Left lobe of liver (tissue), 2 donors: ENCODE results near the gene PLXNB3. TPM values are rescaled to one million over a fixed set of nuclear protein-coding genes. Genes with fewer than 3 reads are reported as not detected.
"Not testable (repeated sequence)": the region's sequence is repeated elsewhere in the genome, so short reads cannot be mapped to it uniquely, and the experiment has no call there.

Source experiments
- ATAC-seq: fragments of 200-7000 bp; cut with Tn5 transposase; one replicate; pipeline ENCODE4 v1.9.1; 2020; ENCODE audit warnings: mild to moderate bottlenecking, moderate library complexity
- DNase-seq: peaks from one replicate; pipeline ENCODE4 v3.0.0-alpha.2; 2020; ENCODE audit warnings: low spot score
- total RNA-seq: library from RNA; stranded (reverse); gene quantifications from one replicate; pipeline ENCODE4 v1.2.1, GENCODE V29; 2021
- donor health status: DM: no; HTN: no; CAD: no; lungs with moderate emphysema.
- donor health status: DM: no; HTN: yes; CAD: no.

Gene PLXNB3
- total RNA-seq, 1 donor from 2014 or later = 1.4 TPM

DNA sequence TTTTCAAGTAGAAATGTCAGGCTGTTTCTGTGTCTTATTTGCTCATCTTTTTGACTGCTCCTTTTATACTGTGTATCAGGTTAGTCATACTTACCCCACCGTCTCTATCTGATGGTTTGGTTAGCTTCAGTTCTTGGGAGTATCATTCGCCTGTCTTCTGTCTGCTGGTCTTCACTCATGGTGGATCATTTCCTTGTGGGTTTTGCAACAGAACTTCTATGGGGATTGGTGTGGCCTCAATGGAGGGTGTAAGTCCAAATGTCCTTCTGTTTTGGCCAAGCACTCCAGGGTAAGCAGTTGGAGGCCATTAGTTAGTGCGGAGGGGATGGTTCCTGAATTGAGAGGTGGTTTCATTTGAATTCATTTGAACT, 32.2 kb upstream of the PLXNB3 start:
- DNase-seq (no peak), ATAC-seq (no peak)

DNA sequence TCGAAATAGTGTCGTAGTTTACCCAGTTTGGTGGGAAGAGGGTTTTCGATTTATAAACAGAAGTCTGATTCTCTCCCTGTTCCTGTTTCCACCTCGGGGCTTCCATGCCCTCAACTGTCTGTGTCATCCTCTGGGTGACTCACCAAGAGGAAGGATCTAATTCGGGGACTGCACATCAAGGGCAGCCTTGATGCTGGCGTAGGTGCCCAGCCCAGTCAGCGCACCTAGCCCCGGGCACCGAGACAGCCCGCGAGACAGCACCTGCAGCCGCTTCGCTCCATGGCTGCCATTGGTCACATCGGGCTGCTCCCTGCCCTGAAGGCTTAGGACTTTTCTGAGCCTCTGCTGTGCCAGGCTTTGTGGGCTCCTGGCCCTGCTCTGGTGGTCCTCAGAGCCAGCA, 31.6 kb upstream of the PLXNB3 start:
- DNase-seq = no peak
- ATAC-seq = no peak

DNA sequence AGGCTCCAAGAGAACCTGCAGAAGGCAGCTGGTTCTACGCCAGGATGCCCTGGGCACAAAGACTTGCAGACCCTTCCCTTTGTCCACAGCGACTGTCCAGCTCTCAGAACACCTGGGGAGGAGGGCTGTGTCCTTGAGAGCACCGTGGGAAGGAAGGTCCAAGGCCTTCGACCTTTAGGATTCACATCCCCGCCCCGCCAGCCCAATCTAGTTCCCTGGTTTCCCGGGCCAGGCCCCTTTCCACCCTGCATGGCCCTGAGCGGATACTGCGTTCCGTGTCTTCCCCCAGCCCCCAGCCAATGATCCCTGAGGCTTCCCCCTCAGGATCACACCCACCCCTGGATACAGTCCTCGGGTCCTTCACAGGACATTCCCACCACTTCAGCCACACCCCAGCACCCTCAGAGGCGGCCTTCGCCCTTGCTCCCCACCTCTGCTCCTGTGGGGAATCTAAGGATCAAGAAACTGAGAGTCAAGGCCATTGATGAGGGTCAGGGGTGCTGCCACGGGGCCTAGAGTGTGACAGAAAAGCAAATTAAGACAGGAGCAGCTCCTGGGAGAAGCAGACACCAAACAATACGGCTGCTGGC, 30.3 kb upstream of the PLXNB3 start:
- no peak for ATAC-seq

DNA sequence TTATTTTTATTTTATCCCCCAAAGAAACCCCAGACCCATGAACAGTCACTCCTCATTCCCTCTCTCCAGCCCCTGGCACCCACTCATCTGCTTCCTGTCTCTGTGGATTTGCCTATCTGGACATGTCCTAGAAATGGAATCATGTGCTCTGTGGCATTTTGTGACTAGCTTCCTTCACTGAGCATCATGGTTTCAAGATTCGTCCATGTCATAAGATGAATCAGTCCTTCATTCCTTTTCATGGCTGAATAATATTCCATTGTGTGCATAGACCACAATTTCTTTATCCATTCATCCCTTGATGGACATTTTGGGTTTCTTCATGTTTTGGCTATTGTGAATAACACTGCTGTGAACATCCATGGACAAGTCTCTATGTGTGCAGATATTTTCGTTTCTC, 29.2 kb upstream of the PLXNB3 start:
- ATAC-seq (no peak), DNase-seq (no peak)

More for the DNA sequence above, 30.3 kb upstream of the PLXNB3 start:
- DNase-seq = no peak

DNA sequence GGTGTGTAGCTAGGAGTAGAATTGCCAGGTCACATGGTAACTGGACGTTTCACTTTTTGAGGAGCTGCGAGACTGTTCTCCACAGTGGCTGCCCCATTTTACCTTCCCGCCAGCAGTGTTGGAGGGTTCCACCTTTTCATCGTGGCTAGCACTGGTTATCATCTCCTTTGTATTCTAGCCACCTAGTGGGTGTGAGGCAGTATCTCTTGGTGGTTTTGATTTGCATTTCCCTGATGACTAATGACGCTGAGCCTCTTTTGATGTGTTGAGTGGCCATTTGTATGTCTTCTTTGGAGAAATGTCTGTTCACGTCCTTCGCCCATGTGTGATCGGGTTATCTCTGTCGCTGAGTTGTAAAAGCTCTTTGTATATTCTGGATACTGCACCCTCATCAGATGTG, 28.8 kb upstream of the PLXNB3 start:
- ATAC-seq = no peak

DNA sequence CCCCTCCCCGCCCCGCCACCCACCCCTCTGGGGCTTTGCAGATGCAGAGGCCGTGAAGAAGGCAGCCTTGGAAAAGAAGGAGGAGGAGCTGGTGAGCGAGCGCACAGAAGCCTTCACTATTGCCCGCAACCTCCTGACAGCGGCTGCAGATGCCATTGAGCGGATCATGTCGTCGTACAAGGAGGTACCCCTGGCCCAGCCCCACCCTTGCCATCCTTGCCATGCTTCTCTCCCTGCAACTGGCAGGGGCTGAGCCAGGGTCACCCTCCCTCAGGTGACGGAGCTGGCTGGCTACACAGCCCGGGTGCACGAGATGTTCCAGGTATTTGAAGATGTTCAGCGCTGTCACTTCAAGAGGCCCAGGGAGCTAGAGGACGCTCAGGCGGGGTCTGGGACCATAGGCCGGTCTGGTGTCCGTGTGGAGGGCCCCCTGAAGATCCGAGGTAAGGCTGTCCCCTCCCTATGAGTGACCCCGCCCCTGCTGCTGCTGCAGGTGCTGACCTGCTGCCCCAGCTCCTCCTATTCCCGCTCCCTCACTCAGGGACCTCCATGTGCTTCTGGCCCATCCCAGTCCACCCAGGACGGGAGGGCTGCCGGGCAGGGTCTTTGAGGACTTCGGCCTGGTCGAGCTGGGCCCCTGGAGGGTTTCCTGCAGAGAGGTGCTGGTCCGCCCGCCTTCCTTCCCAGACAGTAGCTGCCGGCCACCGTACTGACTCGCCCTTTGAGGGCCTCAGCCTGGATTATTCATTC, 27.8 kb upstream of the PLXNB3 start:
- no peak for ATAC-seq
- no peak for DNase-seq

More for the DNA sequence above, 28.8 kb upstream of the PLXNB3 start:
- no peak for DNase-seq

DNA sequence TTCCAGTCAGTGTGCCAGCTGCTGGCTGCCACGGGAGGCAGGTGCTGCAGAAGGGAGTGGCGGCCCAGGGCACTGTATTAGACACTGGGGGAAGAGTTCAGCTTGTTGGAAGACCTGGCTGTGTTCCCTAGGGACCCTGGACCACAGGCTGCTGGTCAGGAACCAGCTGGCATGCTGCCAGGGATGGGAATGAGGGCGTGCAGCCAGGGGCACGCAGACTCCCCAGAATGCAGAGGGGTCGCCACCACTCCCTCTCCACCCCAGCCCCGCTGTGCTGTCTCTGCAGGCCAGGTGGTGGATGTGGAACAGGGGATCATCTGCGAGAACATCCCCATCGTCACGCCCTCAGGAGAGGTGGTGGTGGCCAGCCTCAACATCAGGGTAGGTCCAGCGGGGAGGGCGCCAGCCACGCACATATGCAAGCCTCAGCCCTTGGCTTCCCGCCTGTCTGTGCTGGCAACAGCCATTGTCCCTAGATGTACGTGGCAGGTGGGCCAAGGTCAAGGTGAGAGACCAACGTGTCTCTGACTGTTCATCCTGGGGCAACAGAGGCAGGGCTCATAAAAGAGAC, 27.1 kb upstream of the PLXNB3 start:
- no peak for DNase-seq
- ATAC-seq = no peak

DNA sequence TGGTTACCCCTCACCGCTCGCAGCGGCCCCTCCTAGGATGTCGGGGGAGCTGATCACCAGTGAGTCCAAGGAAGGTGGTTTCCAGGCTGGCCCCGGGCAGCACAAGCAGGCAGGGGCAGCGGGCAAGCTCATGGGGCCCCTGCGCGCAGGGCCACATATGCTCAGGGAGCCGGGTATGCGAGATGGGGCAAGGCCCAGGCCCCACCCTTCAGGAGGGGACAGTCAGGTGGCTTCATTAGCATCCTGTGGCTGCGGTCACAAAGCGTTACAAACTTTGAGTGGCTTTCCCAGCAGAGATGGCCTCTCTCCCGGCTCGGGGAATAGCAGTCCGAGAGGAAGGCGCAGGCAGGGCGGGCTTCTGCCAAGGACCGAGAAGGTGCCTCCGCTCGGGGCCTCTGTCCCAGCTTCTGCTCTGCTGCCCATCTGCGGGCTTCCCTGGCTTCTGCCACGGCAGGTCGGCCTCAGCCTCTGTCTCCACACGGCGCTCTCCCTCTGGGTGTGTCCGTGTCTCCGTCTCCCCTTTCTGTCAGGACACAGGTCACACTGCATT, 25.9 kb upstream of the PLXNB3 start:
- no peak for DNase-seq
- ATAC-seq = no peak

DNA sequence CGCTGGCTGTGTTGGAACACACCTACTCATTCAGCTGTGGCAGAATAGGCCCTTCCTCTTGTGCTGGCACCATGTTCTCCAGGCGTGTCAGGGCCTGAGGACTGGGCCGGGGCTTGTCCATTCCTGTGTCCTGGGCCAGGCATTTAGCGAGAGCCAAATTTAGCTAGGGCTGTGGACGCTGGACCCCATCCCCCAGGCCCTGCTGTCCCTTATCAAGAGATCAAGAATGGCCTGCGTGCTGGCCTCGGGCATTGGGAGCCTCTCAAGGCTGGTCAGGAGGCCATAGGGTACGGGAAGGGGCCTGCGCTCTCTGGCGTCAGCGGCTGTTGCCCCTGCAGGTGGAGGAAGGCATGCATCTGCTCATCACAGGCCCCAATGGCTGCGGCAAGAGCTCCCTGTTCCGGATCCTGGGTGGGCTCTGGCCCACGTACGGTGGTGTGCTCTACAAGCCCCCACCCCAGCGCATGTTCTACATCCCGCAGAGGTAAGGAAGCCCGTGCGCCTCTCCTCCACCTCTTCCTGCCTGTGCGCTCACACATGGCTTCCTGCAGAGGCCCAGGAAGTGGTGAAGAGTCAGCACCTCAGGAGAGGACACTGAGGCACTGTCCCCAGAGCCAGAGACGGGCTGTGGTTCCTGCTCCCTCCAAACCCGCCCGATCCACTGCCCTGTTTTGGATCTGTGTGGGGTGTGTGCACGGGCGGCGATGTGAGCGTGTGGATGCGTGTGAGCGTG, 24.1 kb upstream of the PLXNB3 start:
- no peak for DNase-seq
- ATAC-seq = no peak

DNA sequence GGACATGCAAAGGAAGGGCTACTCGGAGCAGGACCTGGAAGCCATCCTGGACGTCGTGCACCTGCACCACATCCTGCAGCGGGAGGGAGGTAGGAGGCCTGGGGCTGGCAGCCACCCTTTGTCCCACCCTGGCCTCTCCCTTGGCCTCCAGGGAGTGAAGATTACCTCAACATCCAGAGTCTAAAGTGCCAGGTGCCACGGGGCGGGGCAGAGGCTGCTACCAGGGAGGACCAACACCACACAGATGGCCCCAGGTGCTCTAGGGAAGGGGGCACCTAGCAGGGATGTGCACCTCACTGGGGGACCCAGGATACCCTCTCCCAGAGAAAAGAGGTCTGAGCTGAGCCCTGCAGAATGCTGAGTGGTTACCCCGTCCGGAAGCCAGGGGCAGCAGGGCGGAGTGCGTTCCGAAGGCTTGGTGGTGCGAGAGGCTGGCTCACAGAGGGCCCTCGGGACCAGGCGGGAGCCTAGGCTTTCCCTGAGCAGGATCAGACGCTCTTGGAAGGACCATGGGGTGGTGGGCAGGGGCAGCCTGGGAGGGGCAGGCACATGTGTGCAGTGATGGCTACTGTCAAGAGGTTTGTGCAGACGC, 23.3 kb upstream of the PLXNB3 start:
- DNase-seq (no peak), ATAC-seq (no peak)

DNA sequence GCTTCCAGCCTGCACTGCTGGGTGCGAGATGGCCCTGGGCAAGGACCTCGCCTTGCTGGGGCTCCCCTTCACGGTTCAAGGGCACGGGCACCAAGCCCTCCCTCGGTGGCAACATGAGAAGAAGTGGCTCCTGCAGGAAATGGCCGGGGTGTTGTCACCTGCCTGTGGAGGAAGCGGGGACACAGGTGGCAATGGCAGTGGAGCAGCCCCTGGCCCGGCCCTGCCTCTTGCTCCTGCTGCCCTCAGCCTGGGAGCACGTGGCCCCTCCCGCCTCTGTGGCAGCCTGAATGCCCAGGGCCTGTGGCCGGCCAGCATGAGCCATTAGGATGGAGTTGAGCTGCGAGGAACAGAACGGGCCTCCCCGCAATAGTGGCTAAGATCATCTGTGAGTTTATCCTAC, 22.6 kb upstream of the PLXNB3 start:
- no peak for DNase-seq
- ATAC-seq = no peak

DNA sequence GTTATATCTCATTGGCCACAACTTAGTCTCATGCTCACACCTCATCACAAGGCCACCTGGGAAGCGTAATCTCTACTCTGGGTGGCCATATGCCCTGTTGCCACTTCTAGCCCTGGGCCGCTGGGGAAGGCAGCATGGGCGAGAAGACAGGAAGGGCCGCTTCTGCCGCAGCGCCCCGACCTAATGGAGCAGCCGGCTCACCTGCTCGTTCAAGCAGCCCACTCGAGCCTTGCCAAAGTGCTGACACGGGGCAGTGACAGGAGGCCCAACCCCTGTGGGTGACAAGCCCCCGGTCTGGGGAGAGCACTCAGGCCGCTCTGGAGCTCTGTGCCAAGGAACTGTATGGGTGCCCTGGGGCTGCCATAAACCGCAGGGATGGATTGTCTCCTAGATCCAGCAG, 21.9 kb upstream of the PLXNB3 start:
- not testable (repeated sequence) for ATAC-seq, DNase-seq

DNA sequence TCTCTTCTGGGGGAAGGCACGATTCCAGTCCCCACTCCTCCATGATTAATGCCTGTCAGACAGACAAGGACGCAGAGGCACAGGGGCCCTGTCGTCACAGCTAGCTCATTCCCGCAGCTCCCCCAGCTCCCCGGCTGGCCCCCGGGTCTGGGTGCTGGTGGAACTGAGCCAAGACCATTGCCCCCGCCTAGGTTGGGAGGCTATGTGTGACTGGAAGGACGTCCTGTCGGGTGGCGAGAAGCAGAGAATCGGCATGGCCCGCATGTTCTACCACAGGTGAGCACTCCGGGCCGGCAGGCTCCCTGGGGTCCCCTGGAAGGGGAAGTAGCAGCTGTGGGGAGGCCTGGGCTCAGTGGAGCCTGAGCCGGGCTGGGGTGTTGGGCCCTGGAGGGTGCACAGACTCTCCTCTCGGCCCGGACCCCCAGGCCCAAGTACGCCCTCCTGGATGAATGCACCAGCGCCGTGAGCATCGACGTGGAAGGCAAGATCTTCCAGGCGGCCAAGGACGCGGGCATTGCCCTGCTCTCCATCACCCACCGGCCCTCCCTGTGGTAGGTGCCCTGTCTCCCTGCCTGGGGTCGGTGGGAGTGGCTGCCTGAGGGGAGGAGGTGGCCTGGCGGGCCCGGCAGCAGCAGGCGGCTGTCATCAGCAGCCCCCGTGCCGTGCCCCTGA, 21.1 kb upstream of the PLXNB3 start:
- not testable (repeated sequence) for DNase-seq, ATAC-seq

DNA sequence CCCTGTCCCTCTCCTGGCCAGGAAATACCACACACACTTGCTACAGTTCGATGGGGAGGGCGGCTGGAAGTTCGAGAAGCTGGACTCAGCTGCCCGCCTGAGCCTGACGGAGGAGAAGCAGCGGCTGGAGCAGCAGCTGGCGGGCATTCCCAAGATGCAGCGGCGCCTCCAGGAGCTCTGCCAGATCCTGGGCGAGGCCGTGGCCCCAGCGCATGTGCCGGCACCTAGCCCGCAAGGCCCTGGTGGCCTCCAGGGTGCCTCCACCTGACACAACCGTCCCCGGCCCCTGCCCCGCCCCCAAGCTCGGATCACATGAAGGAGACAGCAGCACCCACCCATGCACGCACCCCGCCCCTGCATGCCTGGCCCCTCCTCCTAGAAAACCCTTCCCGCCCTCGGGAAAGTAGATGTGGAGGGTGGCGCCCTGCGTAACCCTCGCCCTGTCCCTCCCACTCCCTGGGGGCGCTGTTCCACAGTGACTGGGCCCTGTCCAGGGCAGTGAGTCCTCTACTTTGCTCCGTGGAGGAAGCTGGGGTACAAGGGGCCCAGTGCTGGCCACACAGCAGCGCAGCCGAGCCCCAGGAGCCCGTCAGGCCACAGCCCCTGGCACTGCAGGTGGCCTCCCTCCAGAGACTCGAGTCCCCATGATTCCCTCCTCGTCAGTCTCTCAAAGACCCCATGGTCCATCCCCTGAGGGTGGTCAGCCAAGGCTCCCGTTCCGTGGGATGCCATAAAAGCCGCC, 20.4 kb upstream of the PLXNB3 start:
- not testable (repeated sequence) for ATAC-seq, DNase-seq

DNA sequence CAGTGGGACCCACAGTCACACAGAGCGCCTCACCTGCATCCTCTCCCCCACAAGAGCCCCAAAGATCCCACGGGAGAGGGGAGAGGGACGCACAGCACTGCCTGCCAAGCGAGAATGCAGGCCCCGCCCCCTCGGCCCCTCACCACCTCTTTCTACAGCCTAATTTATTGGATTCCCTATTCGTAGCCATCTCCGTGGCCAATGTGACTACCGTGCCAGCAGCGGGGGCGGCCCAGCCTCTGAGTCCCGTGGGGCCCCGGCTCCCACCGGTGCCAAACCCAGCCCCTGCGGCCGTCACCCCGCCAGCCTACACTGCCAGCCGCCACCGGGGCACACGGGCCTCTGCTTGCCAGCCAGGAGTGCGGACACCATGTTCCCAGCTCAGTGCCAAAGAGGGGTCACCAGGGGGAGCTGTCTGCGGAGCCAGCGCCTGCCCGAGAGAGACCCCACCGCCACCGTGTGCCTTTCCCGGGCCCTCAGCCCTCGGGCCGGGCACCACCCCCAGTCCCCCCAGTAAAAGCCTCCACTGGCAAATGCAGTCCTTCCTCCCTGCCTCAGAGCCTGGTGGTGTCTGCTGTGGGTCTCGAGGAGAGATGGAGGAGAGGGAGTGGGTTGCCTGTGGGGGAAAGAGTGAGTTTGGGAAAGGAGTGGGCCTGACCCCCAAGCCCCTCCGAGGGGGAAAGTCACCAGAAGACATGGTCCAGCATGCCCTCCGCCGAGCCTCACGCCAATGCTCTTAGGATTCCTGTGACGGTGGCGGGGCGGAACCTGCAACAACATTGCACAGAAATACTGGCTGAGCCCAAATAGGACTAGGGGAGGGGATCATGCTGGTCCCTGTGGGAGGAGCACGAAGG, 19.6 kb upstream of the PLXNB3 start:
- no peak for DNase-seq
- no peak for ATAC-seq

DNA sequence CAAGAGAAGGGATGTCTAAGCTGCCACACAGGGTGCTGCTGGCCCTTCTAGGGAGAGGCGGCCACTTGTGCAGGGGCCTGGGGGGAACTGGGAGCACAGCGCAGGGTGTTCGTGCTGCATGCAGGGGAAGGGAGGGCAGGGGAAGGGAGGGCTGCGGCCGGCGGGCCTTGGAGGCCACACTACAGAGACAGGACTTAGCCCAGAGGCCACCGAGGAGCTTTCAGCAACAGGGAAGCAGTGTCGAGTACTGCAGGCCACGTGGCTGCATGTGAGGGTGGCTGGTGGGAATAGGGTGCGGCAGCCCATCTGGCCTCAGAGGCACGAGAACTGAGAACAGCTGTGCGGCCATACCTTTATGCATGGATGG, 19.0 kb upstream of the PLXNB3 start:
- ATAC-seq, DNase-seq: not testable (repeated sequence)

DNA sequence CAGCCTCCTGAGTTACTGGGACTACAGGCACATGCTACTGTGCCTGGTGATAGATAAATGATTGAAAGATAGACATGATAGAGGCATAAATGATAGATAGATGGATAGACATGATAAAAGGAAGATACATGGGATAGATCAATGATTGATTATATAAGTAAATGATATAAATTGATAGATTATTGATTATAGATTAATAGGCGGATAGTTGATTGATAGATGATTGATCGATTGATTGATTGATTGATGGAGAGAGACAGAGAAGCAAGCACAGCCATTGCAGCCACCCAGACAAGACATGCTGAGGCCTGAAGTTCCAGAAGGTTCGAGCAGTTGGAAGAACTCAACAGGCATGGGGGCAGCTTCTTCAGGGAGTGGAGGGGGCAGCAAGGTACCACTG, 17.7 kb upstream of the PLXNB3 start:
- no peak for DNase-seq
- ATAC-seq = no peak

DNA sequence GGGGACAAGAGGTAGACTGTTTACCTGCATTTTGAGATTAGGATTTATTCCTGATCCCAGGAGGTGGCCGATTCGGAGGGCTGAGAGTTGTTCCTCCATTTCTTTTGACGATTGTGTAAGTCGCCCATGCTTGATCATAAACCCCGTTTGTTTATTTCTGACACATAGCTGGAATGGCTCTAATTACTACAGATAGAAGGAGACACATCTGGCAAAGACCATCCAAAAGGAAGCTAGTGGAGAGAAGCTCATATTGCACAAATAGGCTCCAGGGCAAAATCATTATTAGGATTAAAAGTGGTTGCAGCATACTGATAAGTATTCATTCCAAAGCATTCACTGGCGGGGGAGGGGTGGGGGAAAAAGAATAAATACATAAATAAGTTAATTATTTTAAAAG, 17.1 kb upstream of the PLXNB3 start:
- not testable (repeated sequence) for ATAC-seq, DNase-seq

DNA sequence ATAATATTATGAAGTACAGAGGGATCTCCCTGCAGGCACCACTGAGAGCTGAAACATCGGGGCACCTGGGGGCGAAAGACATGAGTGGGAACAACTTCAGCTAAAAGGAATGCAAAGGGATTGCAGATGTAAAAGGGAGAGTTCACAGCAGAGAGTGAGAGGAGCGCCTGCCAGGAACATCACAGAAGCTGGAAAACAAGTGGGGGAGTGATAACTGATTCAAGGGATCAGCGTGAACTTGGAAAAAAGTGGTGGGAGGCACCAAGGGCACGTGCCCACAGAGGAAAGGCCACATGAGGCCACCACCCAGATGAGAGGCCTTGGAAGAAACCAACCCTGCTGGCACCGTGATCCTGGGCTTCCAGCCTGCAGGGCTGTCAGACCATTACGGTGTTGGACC, 15.0 kb upstream of the PLXNB3 start:
- ATAC-seq, DNase-seq: not testable (repeated sequence)
